Measurements from ENCODE around the gene KRTAP5-3. TPM values are rescaled to one million over a fixed set of nuclear protein-coding genes. Genes with fewer than 3 reads are reported as not detected.
"Not testable (repeated sequence)": the region's sequence is repeated elsewhere in the genome, so short reads cannot be mapped to it uniquely, and the experiment has no call there.

Gene KRTAP5-3
- total RNA-seq, 2 donors from 2014 or later, result not detected

DNA sequence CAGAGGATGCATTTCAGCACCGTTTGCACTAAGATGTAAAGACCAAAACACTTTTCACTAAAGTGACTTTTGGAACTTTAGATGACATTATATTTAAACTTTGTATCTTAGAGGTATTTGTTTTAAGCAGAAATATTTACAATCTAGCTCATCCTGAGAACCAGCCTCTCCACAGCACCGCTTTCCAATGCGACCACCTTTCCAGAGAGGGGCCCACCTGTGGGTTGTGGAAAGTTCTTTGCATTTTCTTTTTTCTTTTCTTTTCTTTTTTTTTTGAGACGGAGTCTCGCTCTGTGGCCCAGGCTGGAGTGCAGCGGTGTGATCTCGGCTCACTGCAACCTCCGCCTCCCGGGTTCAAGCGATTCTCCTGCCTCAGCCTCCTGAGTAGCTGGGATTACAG, 38.3 kb upstream of the KRTAP5-3 start:
- ATAC-seq; H3K9me3 Mint-ChIP-seq; H3K27ac Mint-ChIP-seq; H3K36me3 Mint-ChIP-seq; DNase-seq (ENCODE audit: low spot score in 2 of 2): not testable (repeated sequence)

DNA sequence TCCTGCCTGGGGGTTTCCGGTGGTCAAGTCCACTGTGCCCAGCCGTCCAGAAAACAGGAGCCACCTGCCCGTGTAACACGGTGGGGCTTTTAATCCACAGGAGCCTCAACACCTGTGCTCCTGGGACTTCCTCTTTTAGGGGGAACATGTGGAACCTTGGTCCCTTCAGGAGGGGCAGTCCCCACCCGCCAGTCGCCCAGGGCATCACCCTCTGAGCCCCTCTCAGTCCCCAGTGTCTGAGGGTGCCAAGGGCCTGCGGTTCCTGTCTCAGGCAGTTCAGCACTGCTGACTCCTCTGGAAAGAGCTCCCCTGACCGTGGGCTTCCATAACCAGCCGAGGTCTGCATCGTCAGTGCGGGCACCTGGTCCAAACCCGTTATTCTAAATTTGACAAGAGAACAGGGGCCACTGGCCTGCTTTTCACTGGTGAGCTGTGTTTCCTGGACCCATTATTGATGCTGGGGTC, 37.1 kb upstream of the KRTAP5-3 start:
- no peaks in the 10 kb centered on the region for H3K9me3 Mint-ChIP-seq
- no peak for ATAC-seq
- no peak for DNase-seq (ENCODE audit: low spot score in 2 of 2)
- H3K27ac Mint-ChIP-seq, result no peak overlapping the region
- no peaks in the 10 kb centered on the region for H3K36me3 Mint-ChIP-seq

DNA sequence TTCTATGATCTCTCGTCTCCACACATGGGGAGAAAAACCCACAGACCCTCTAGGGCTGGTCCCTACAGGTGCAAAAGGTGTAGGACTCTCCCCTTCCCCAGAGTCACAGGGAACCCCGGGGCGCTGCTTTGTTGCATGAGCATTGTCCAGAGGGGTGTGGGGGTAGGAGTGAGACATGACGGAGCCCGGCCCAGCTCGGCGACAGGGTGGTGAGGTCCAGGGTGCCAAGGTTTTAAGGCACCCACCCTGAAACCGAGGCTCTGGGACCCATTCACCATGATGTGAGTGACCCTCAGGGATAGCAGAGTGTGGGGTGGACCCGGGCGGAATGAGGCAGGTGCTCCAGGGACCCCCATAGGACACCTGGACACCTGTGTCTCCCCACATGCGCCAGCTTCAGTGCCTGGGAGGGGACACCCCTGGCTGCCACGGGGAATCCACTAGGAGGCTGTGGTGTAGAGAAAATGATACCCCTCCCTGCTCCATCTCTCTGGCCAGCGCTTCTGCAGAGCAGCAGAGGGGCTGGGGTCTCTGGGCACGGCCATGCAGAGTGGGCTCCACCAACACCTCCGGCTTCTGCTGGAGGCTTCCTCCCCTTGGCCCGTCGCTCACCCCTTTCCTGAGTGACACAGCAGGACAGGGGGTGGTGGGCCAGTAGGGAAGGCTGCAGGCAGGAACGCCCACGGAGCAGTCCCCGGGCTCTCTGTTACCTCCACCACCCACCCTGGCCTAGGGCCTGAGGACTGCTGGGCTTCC, 36.5 kb upstream of the KRTAP5-3 start:
- H3K9me3 Mint-ChIP-seq, result no peaks in the 10 kb centered on the region
- no peak overlapping the region for H3K27ac Mint-ChIP-seq
- DNase-seq (ENCODE audit: low spot score in 2 of 2), result no peak
- no peaks in the 10 kb centered on the region for H3K36me3 Mint-ChIP-seq
- no peak for ATAC-seq

DNA sequence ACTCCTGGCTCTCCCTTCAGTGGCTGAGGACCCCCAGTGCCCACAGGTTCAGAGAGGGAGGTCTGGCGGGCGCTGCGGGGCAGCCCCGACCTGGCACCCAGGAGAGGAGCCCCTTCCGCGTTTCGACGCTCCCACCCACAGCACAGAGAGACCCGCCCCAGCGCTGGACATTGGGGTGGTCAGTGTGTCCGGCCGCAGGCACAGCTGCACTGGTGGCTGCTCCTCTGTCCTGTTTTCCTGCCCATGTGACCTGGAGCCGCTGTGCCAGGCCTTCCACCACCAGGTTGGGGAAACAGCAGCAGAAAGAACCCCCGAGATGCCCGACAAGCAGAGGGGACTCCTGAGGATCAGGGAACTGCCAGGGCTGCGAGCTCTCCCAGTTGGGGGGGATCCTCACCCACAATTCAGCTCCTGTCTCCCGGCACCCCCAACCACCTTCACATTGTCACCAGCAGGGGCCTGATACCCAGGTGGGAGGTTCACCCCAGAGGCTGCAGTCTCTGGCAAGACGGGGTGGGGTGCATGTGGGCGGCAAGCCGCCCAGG, 35.0 kb upstream of the KRTAP5-3 start:
- ATAC-seq, result no peak
- no peaks in the 10 kb centered on the region for H3K36me3 Mint-ChIP-seq
- H3K9me3 Mint-ChIP-seq, result no peaks in the 10 kb centered on the region
- no peak for DNase-seq (ENCODE audit: low spot score in 2 of 2)
- H3K27ac Mint-ChIP-seq, result no peak overlapping the region

DNA sequence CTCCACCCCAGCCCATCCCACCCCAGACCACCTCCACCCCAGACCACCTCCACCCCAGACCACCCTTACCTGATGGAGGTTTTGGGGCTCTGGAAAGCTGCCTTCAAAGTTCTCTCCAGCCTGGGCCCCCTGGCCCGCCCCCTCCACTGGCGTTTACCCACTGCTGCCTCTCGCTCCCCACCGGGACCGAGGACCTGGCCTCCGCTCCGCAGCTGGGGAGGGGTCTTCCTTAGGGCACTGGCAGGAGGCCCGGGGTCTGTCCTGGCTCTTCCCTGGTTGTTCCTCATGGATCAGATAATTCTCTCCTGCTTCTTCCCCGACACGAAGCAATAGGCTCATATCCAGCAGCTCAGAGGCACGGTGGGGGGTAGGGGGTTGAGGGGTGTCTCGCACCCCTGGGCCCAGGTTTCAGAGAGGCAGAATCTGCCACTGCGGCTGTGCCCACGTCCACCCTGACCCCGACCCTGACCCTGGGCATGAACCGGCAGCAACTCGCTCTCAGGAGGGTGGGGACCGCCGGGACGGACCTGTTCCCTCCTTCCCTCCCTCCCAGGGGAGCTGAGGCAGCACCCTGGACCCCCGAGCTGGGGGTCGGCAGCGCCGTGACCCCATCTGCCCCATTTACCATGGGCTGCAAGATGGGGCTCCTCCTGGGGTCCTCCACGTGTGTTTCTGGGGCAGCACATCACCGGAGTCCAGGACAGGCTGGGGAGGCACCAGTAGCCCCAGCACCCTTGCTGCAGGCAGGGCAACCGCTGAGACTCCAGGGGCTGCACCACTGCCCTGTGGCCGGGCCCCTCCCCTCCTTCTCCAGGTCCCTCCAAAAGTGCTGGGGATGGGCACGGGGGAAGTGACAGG, 34.3 kb upstream of the KRTAP5-3 start:
- H3K27ac Mint-ChIP-seq, result no peak overlapping the region
- DNase-seq (ENCODE audit: low spot score in 2 of 2) (no peak), ATAC-seq (no peak)
- no peaks in the 10 kb centered on the region for H3K36me3 Mint-ChIP-seq
- no peaks in the 10 kb centered on the region for H3K9me3 Mint-ChIP-seq

DNA sequence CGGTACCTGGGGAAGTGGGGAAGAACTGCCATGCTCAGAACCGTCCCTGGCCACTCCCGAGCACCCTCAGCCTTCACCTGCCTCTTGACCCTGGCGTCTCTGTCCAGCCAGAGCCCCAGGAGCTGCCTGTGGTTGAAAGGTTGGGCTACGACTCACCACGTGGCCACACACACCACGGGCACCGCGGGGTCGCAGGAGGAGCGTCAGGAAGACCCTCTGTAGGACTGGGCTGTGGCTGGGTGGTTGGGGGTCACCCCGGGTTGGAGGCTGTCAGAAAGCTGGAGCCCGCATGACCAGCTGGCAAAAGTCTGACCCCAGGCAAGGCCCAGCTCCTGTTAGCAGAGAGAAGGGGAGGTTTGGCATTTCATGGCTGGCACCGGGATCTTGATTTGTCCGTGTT, 32.8 kb upstream of the KRTAP5-3 start:
- no peaks in the 10 kb centered on the region for H3K36me3 Mint-ChIP-seq
- no peak for DNase-seq (ENCODE audit: low spot score in 2 of 2)

DNA sequence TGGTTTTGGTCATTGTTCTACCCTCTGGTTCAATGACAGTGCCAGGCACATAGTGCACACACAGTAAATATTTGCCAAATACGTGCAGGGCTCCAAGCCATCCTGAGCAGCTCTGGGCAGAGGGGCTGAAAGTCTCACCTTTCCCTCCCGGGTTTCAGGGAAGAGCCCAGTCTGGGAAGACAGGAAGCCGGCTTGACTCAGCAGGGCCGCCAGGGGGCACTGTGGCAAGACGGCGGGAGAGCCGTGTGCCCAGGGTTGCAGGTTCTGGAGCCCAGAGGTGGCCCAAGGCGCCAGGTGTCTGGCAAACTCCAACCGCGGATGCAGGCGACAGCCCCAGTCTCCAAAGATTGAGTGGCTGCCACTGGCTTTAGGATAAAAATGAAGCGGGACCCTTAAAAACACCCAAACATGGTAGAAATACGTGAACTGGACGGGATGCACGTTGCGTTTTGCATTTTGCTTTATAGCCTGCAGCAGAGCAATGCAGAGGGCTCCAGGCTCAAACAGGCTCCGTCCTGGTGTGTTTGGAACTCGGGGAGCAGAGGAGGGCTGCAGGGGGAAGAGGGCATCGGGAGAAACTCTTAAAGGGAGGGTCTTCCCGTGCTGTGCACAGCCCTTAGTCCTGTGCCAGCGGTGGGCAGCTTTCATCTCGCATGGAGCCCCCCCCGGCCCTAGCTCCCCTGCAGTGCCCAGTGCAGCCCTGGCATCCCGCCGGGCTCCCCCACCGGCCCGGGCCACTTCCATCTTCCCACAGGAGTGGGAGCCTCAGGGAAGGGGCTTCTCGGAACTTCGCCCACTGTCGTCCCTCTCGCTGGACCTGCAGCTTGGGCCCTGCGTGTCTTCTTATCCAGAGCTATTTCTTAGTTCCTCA, 32.0 kb upstream of the KRTAP5-3 start:
- no peak overlapping the region for H3K27ac Mint-ChIP-seq
- peak in 1 of 2 donors; percentile 49 for ATAC-seq
- no peaks in the 10 kb centered on the region for H3K36me3 Mint-ChIP-seq
- H3K9me3 Mint-ChIP-seq, result no peaks in the 10 kb centered on the region
- peak in 1 of 2 donors; percentile 42 for DNase-seq (ENCODE audit: low spot score in 2 of 2)

More for the DNA sequence above, 32.8 kb upstream of the KRTAP5-3 start:
- no peak for ATAC-seq
- H3K27ac Mint-ChIP-seq, result no peak overlapping the region
- no peaks in the 10 kb centered on the region for H3K9me3 Mint-ChIP-seq

DNA sequence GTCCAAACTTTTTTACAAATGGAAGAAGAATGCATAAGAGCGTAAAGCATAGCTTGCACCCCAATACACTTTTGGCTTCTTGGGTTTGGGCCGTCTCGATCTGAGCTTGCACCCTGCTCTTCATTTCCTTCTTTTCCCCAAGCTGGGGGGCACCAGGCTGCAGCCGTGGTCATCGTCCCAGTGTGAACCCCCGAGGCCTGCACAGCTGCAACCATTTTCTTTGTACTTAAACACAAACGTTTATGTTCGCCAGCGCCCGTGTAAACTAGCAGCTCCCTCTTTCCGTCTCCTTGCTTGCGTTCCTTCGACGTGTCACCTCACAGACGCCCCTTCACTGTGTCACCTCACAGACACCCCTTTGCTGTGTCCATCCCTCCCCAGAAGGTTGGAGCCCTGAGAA, 31.4 kb upstream of the KRTAP5-3 start:
- Mint-ChIP-seq H3K27ac (no peak overlapping the region), H3K36me3 (no peaks in the 10 kb centered on the region), H3K9me3 (no peaks in the 10 kb centered on the region)
- DNase-seq (ENCODE audit: low spot score in 2 of 2), result no peak
- ATAC-seq, result no peak

DNA sequence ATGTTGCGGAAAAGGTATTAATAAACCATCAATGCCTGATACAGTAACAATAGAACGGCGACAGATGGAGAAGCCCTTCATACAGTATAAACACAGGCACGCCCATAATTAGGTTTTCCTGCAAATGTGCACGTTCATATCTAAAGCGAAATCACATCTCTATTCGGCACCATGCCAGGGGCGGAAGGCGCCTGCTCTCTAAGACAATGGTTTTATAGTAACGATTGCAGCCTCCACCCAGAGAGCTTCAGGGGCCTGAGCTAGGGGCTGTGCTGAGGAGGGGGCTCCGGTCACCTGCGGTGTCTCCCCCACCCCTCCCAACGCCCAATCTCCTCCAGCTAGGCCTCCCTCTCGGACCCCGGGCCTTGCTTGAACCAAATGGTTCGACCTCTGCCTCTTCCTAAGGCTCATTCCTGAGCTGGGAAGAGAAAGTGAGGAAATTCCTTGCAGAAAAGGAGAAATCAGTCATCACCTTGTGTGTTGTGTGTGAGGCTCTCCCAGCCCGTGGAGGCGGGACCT, 30.9 kb upstream of the KRTAP5-3 start:
- ATAC-seq (no peak), DNase-seq (ENCODE audit: low spot score in 2 of 2) (no peak)
- no peak overlapping the region for H3K27ac Mint-ChIP-seq
- no peaks in the 10 kb centered on the region for H3K36me3 Mint-ChIP-seq
- no peaks in the 10 kb centered on the region for H3K9me3 Mint-ChIP-seq

DNA sequence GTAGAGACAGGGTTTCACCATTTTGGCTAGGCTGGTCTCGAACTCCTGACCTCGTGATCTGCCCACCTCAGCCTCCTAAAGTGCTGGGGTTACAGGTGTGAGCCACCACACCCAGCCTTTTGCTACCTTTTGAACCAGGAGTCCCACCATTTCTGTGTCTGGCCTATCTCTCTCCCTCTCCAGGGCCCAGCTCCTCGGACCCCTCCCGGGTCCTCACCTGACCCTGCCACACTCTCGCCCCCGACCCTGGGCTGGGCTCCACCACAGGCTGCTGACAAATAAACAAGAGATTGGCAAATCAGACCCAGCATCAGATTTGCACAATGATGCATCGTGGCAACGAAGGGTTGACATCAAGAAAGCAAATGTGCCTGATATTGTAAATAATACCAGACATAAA, 30.1 kb upstream of the KRTAP5-3 start:
- Mint-ChIP-seq H3K9me3 (no peaks in the 10 kb centered on the region), H3K27ac (no peak overlapping the region), H3K36me3 (no peaks in the 10 kb centered on the region)
- ATAC-seq, result no peak
- DNase-seq (ENCODE audit: low spot score in 2 of 2), result no peak

DNA sequence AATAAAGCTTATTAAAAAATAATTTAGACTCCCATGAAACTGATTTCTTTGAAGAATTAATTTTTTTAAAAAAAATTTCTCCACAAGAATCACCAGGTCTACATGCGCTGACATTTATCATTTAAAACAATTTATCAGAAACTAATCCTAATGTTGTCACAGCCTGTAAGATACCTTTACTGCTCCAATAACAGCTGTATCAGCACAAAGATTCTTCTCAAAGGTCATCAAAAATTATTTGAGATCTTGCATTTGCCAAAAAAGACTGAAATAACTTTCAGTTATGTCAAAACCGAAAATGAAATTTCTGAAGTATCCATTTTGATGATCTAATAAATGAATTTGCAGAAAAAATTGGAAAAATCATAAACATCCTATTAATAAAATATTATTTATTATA, 29.4 kb upstream of the KRTAP5-3 start:
- no peak for ATAC-seq
- Mint-ChIP-seq H3K27ac (no peak overlapping the region), H3K9me3 (no peaks in the 10 kb centered on the region), H3K36me3 (no peaks in the 10 kb centered on the region)
- no peak for DNase-seq (ENCODE audit: low spot score in 2 of 2)

DNA sequence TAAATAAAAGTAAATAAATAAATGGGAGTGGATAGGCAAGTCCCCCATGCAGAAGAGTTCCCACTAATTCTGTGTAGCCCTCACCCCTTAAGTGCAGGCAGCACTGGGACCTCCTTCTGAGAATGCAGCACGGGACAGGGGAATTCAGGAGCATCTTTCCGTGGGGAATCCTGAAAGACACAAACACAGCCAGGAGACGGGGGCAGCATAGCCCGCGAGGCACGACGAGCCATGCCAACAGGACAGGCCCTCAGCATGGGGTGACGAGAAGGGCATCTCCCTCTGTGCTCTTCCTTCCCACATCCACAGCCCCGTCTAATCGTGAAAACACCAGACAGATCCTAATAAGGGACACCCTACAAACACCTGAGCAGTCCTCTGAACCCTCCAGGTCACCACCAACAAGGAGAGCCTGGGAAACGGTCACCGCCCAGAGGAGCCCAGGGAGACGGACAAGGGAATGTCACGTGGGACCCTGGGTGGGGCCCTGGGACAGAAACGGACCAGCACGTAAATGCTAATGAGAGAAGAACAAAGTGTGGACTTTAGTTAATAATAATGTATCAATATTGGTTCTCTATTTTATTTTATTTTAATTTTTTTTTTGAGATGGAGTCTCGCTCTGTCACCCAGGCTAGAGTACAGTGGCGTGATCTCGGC, 28.2 kb upstream of the KRTAP5-3 start:
- no peaks in the 10 kb centered on the region for H3K9me3 Mint-ChIP-seq
- H3K36me3 Mint-ChIP-seq, result no peaks in the 10 kb centered on the region
- DNase-seq (ENCODE audit: low spot score in 2 of 2) (no peak), ATAC-seq (no peak)
- no peak overlapping the region for H3K27ac Mint-ChIP-seq

DNA sequence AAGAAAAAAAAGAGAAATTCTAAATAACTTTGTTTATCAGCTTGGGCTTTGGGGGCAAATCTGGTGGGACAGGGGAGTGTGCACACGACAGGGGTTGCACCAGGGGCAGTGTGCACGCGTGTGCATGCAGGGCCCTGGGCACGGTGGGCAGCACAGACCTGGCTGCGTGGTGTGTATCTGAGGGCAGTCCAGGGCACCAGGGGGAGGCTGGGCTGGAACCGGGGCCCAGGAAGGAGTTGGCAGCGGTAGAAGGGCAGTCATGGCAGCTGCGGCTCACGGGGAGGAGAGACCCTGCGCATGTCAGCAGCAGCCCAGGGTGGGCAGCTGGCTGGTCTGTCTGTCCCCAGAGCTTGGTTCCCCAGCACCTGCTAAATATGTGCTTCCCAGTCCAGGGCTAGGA, 25.6 kb upstream of the KRTAP5-3 start:
- Mint-ChIP-seq H3K36me3 (no peaks in the 10 kb centered on the region), H3K9me3 (no peaks in the 10 kb centered on the region), H3K27ac (no peak overlapping the region)
- ATAC-seq, result no peak
- no peak for DNase-seq (ENCODE audit: low spot score in 2 of 2)

DNA sequence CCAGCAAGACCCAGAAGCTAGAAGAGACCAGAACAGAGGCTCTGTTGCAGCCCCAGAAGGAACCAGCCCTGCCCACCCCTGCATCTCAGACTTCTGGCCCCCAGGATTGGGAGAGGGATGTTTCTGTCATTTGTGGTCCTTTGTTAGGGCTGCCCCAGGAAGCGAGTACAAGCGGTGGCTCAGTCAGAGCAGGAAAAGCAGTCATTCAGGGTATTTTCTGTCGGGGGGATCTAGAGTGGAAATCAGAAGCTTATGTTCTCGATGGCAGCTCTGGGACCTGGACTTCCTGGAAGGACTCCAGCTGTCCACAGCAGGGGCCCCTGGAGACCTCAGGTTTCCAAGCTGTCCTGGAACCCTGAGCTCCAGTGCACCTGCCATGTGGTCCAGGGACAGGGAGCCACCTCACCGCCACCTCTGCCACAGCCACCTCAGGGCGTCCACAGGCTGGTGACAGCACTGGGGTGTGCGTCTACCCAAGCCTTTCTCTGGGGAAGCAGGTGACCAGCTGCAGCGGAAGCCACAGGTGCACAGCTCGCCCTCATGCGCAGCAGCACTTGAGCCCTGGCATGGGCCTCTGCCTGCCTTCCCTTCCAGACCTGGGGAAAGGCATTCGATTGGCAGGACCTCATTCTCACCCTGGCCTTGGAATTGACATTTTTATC, 23.9 kb upstream of the KRTAP5-3 start:
- peak overlapping the region in 1 of 2 donors; percentile 28 for H3K27ac Mint-ChIP-seq
- ATAC-seq, result peak; percentile 30 to 42

DNA sequence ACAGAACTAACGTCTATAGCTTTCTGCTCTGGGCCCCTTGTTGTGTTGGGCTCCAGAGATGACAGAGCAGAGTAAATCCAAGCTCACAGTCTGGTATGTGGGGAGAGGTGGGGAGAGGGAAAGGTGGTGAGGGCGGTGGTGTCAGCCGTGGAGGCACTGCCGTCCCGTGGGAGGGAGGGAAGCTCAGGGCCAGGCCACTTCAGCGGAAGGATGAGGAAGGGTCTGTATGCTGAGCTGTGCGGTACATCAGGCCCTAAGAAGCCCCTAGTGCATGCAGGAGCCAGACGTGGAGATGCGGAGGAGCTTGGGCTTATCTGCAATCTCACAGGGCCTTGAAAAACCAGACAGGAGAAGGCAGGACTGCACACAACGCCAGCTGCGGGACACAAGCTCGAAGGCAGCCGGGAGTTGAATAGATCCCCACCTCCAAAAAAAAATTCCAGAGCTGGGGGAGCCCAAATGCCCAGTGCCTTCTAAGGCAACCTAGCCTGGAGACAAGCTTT, 22.9 kb upstream of the KRTAP5-3 start:
- Mint-ChIP-seq H3K36me3 (no peaks in the 10 kb centered on the region), H3K27ac (no peak overlapping the region), H3K9me3 (no peaks in the 10 kb centered on the region)
- DNase-seq (ENCODE audit: low spot score in 2 of 2), result no peak
- no peak for ATAC-seq

More for the DNA sequence above, 23.9 kb upstream of the KRTAP5-3 start:
- no peak for DNase-seq (ENCODE audit: low spot score in 2 of 2)
- Mint-ChIP-seq H3K9me3 (no peaks in the 10 kb centered on the region), H3K36me3 (no peaks in the 10 kb centered on the region)
